ENCODE data around the gene MRPS27. TPM values are rescaled to one million over a fixed set of nuclear protein-coding genes. Genes with fewer than 3 reads are reported as not detected.

The MRPS27 gene
- polyA plus RNA-seq, 12 donors = 37.2 to 165 (median 49.7) TPM

- DNase-seq = no peak
These were observed 51.8 kb downstream of the MRPS27 start for GRCh38 chr5:72268260-72268659.

- no peak for DNase-seq
These were observed 52.4 kb downstream of the MRPS27 start for GRCh38 chr5:72267685-72268084.

GRCh38 chr5:72266862-72267261 is 53.2 kb downstream of the MRPS27 start:
- no peak for DNase-seq

- no peak for DNase-seq
These were observed 54.8 kb downstream of the MRPS27 start for GRCh38 chr5:72265032-72265877.

GRCh38 chr5:72256536-72256935 is 63.5 kb downstream of the MRPS27 start:
- DNase-seq = no peak

GRCh38 chr5:72255670-72256069 is 64.4 kb downstream of the MRPS27 start:
- no peak for DNase-seq

- no peak for DNase-seq
These were observed 64.8 kb downstream of the MRPS27 start for GRCh38 chr5:72255237-72255636.

- DNase-seq = no peak
These were observed 67.4 kb downstream of the MRPS27 start for GRCh38 chr5:72252574-72253155.

- DNase-seq = no peak
These were observed 68.0 kb downstream of the MRPS27 start for GRCh38 chr5:72252008-72252407.

GRCh38 chr5:72251386-72251785 is 68.7 kb downstream of the MRPS27 start:
- DNase-seq = no peak

- peak; percentile 69 for DNase-seq
These were observed 71.5 kb downstream of the MRPS27 start for GRCh38 chr5:72248410-72248981.

GRCh38 chr5:72246954-72247442 is 73.0 kb downstream of the MRPS27 start:
- no peak for DNase-seq

- no peak for DNase-seq
These were observed 74.0 kb downstream of the MRPS27 start for GRCh38 chr5:72245951-72246532.

GRCh38 chr5:72245546-72245945 is 74.5 kb downstream of the MRPS27 start:
- no peak for DNase-seq

- no peak for DNase-seq
These were observed 75.1 kb downstream of the MRPS27 start for GRCh38 chr5:72244862-72245371.

GRCh38 chr5:72243706-72244105 is 76.3 kb downstream of the MRPS27 start:
- DNase-seq = no peak

GRCh38 chr5:72242796-72243475 is 77.1 kb downstream of the MRPS27 start:
- no peak for DNase-seq

- no peak for DNase-seq
These were observed 78.6 kb downstream of the MRPS27 start for GRCh38 chr5:72241346-72242003.

GRCh38 chr5:72238712-72239445 is 81.2 kb downstream of the MRPS27 start:
- no peak for DNase-seq

GRCh38 chr5:72237879-72238278 is 82.2 kb downstream of the MRPS27 start:
- no peak for DNase-seq

All from muscle of arm (tissue), 12 donors.